ENCODE measurements around the gene SYT9. TPM values are rescaled to one million over a fixed set of nuclear protein-coding genes. Genes with fewer than 3 reads are reported as not detected.

Gene SYT9
- total and polyA plus RNA-seq, 10 of the 15 experiments (the other 5 are each of a cell fraction or from before 2014, with no cell fraction given): 0.03 TPM; not detected in 9

DNA sequence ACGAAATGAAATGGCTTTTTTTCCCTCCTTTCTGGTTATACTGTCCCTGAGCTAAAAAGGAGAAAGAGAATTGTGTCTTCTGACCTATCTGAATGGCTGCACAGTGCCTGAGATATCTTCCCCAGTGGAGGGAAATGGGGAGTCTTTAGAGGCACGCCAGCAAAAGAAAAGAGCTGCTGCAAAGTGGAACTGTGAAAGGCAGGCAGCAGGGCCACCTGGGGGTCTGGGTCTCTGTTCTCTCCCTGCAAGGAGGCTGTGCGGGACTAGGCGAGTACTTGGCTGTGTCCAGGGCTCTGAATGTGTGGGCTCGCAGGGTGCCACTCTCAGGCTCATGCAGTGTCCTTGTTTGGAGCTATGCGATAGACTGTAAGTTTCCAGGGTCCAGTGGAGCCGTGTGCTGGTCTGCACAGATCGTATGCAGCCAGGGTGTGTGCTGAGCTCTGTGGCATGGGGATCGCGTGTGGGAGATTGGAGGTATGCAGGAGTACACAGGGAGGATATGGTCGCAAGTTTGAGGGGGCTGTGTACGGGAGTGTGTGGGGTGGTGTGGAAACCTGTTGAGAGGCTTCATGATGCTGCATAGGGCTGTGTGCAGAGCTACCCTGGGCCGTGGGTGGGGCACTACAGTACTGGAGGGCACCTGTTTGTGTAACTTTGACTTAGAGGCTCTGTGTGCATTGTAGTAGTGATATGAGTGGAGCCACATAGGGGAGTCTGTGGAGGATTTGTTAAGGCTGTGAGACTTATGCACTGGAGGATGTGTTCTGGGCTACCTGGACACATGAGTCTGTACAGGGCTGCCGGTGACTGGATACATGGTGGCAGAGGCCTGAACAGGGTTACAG lies 163.5 kb downstream of the SYT9 start:
- Histone ChIP-seq H4K20me1 (ENCODE audit: control insufficient read depth, insufficient read depth) (no peaks in the 10 kb centered on the region), H3K36me3 (ENCODE audit: control insufficient read depth in 2 of 2, insufficient read depth in 2 of 2, low read length in 1 of 2) (no peaks in the 10 kb centered on the region), H3K79me2 (ENCODE audit: control insufficient read depth, insufficient read depth, low read length) (no peaks in the 10 kb centered on the region), H3K27ac (ENCODE audit: control insufficient read depth, insufficient read depth) (no peak overlapping the region), H2AFZ (ENCODE audit: control insufficient read depth, low read depth, low read length) (no peak overlapping the region), H3K9ac (ENCODE audit: control insufficient read depth, insufficient read depth, low read length) (no peak overlapping the region), H3K9me3 (replicated peaks; ENCODE audit: control insufficient read depth, insufficient read depth, low read length) (no peaks in the 10 kb centered on the region), H3K4me1 (ENCODE audit: control insufficient read depth, insufficient read depth, low read length) (no peaks in the 10 kb centered on the region), H3K4me2 (ENCODE audit: control insufficient read depth, insufficient read depth) (no peak overlapping the region), H3K4me3 (no peak overlapping the region), H3K27me3 (replicated peaks in 1 of 2; ENCODE audit: control insufficient read depth in 2 of 2, insufficient read depth in 2 of 2, low read length in 1 of 2) (no peaks in the 10 kb centered on the region; a peak in 1 of 4 replicates)
- WGBS (ENCODE audit: insufficient coverage, insufficient replicate concordance, low lambda C conversion rate, missing lambda C conversion rate): 39% methylated on average over 14 of the region's 14 CpGs
- DNase-seq (ENCODE audit: low read depth, low spot score): no peak
- in situ Hi-C loops (cut with MboI): no loop called here
- ChIA-PET RAD21 (ENCODE audit: unreplicated experiment) (no interaction called here), SMC1A (ENCODE audit: uncharacterized antibody, unreplicated experiment) (interaction anchor here (0.6 kb wide), 1 partner anchor 262 kb away, joined by 3 read pairs; no protein-coding TSS in a partner anchor), CTCF (interaction anchor here (1.0 to 1.1 kb wide), 2 partner anchors 250 to 272 kb away, joined by 3 read pairs; no protein-coding TSS in a partner anchor), POLR2A (no interaction called here)
- no peak for FAIRE-seq
- BruUV-seq (replicated peaks): no TSS peak
- intact Hi-C loops (cut with micrococcal nuclease; ENCODE audit: unreplicated experiment): no loop called here
- ATAC-seq: peak; percentile 17
- TF ChIP-seq ETV6 (conservative IDR thresholded peaks at IDR 0.05 in 1 of 2, IDR thresholded peaks at IDR 0.05 in 1 of 2; ENCODE audit: borderline replicate concordance in 1 of 2, low read depth in 1 of 2) (no peak), POU2F2 (IDR thresholded peaks at IDR 0.05; ENCODE audit: borderline replicate concordance, low read depth, low read length) (no peak), CBX3 (IDR thresholded peaks at IDR 0.05; ENCODE audit: borderline replicate concordance, low read depth) (no peak), KDM1A (IDR thresholded peaks at IDR 0.05; ENCODE audit: borderline replicate concordance) (no peak), RAD51 (IDR thresholded peaks at IDR 0.05) (no peak), FOXK2 (IDR thresholded peaks at IDR 0.05) (no peak), CREB1 (IDR thresholded peaks at IDR 0.05; ENCODE audit: low read depth) (no peak), ASH2L (IDR thresholded peaks at IDR 0.05; ENCODE audit: borderline replicate concordance, low read depth) (no peak), NFYA (IDR thresholded peaks at IDR 0.05; ENCODE audit: borderline replicate concordance, low read depth, low read length) (no peak), POLR2AphosphoS2 (IDR thresholded peaks at IDR 0.05; ENCODE audit: low read depth, low read length) (no peak), RBBP5 (conservative IDR thresholded peaks at IDR 0.05) (no peak), BMI1 (IDR thresholded peaks at IDR 0.05; ENCODE audit: borderline replicate concordance) (no peak), NFIC (IDR thresholded peaks at IDR 0.05; ENCODE audit: low read depth, low read length) (no peak)
- TF ChIP-seq, protein P1, sequence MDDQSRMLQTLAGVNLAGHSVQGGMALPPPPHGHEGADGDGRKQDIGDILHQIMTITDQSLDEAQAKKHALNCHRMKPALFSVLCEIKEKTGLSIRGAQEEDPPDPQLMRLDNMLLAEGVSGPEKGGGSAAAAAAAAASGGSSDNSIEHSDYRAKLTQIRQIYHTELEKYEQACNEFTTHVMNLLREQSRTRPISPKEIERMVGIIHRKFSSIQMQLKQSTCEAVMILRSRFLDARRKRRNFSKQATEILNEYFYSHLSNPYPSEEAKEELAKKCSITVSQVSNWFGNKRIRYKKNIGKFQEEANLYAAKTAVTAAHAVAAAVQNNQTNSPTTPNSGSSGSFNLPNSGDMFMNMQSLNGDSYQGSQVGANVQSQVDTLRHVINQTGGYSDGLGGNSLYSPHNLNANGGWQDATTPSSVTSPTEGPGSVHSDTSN (IDR thresholded peaks at IDR 0.05; ENCODE audit: insufficient replicate concordance, low read depth, low read length): no peak
- TF ChIP-seq, protein P2, sequence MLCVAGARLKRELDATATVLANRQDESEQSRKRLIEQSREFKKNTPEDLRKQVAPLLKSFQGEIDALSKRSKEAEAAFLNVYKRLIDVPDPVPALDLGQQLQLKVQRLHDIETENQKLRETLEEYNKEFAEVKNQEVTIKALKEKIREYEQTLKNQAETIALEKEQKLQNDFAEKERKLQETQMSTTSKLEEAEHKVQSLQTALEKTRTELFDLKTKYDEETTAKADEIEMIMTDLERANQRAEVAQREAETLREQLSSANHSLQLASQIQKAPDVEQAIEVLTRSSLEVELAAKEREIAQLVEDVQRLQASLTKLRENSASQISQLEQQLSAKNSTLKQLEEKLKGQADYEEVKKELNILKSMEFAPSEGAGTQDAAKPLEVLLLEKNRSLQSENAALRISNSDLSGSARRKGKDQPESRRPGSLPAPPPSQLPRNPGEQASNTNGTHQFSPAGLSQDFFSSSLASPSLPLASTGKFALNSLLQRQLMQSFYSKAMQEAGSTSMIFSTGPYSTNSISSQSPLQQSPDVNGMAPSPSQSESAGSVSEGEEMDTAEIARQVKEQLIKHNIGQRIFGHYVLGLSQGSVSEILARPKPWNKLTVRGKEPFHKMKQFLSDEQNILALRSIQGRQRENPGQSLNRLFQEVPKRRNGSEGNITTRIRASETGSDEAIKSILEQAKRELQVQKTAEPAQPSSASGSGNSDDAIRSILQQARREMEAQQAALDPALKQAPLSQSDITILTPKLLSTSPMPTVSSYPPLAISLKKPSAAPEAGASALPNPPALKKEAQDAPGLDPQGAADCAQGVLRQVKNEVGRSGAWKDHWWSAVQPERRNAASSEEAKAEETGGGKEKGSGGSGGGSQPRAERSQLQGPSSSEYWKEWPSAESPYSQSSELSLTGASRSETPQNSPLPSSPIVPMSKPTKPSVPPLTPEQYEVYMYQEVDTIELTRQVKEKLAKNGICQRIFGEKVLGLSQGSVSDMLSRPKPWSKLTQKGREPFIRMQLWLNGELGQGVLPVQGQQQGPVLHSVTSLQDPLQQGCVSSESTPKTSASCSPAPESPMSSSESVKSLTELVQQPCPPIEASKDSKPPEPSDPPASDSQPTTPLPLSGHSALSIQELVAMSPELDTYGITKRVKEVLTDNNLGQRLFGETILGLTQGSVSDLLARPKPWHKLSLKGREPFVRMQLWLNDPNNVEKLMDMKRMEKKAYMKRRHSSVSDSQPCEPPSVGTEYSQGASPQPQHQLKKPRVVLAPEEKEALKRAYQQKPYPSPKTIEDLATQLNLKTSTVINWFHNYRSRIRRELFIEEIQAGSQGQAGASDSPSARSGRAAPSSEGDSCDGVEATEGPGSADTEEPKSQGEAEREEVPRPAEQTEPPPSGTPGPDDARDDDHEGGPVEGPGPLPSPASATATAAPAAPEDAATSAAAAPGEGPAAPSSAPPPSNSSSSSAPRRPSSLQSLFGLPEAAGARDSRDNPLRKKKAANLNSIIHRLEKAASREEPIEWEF (IDR thresholded peaks at IDR 0.05; ENCODE audit: insufficient replicate concordance, low read depth, low read length): no peak
- TF ChIP-seq, protein P3, sequence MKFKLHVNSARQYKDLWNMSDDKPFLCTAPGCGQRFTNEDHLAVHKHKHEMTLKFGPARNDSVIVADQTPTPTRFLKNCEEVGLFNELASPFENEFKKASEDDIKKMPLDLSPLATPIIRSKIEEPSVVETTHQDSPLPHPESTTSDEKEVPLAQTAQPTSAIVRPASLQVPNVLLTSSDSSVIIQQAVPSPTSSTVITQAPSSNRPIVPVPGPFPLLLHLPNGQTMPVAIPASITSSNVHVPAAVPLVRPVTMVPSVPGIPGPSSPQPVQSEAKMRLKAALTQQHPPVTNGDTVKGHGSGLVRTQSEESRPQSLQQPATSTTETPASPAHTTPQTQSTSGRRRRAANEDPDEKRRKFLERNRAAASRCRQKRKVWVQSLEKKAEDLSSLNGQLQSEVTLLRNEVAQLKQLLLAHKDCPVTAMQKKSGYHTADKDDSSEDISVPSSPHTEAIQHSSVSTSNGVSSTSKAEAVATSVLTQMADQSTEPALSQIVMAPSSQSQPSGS (IDR thresholded peaks at IDR 0.05; ENCODE audit: low read length): no peak

Measured in GM12878 (cell line).